ENCODE results near the gene SLC25A2. TPM values are rescaled to one million over a fixed set of nuclear protein-coding genes. Genes with fewer than 3 reads are reported as not detected.
"Not testable (repeated sequence)": the region's sequence is repeated elsewhere in the genome, so short reads cannot be mapped to it uniquely, and the experiment has no call there.

Gene SLC25A2
- total RNA-seq (under 1 TPM in 1 of 2 experiments, not detected in 1; 0.22 TPM), total RNA-seq (0 to 2.4 (median 0.25) reads per million in 172 experiments)
- polyA plus RNA-seq (2013, experiment 1 of 2): 0.10 TPM
- 0.19 TPM for polyA plus RNA-seq (2013, experiment 2 of 2)

DNA sequence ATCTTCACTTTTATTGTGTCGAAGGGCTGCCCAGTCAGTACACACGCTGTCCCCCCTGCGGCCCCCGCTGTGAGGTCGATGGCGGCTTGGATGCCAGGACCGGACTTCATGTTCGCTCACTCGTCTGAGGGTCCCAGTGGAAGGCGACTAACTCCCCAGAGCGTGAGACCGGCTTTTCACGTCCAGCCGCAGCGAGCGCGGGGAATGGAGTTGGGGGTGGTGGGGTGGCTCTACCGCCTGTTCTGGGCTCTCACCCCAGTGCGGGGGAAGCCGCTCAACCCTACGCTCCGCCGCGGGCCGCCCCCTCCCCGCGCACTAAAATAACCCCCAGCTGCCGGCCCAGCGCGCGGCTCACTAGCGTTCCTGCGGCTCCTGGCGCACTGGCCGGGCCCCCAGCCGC, at the start of gene SLC25A2:
Gene SLC25A2 (minus strand): TSS at position 294 of the 400 bp plus-strand sequence. CDS start 184 bp downstream, at position 110.
- no peak within 1 kb of the TSS for H3K4me3 ChIP-seq (ENCODE audit: low read length)
- Mint-ChIP-seq H3K4me3 (no peak within 1 kb of the TSS), H3K27me3 (no peaks in the 10 kb centered on the region), H3K9me3 (peaks cover 13% of the 10 kb centered on the region), H3K36me3 (ENCODE audit: low read depth) (peaks cover 86% of the 10 kb centered on the region), H3K4me1 (ENCODE audit: low read depth) (no peaks in the 10 kb centered on the region), H3K27ac (no peak within 1 kb of the TSS)
- DNase-seq: peak in 1 of 14 experiments; percentile 6
- ChIA-PET POLR2A (no interaction called here), CTCF (no interaction called here)
- TF ChIP-seq, protein P1, sequence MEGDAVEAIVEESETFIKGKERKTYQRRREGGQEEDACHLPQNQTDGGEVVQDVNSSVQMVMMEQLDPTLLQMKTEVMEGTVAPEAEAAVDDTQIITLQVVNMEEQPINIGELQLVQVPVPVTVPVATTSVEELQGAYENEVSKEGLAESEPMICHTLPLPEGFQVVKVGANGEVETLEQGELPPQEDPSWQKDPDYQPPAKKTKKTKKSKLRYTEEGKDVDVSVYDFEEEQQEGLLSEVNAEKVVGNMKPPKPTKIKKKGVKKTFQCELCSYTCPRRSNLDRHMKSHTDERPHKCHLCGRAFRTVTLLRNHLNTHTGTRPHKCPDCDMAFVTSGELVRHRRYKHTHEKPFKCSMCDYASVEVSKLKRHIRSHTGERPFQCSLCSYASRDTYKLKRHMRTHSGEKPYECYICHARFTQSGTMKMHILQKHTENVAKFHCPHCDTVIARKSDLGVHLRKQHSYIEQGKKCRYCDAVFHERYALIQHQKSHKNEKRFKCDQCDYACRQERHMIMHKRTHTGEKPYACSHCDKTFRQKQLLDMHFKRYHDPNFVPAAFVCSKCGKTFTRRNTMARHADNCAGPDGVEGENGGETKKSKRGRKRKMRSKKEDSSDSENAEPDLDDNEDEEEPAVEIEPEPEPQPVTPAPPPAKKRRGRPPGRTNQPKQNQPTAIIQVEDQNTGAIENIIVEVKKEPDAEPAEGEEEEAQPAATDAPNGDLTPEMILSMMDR (IDR thresholded peaks at IDR 0.05): no peak
- no peak for ATAC-seq (ENCODE audit: poor library complexity)
- no peaks in the 10 kb centered on the region for H3K27me3 ChIP-seq (ENCODE audit: control insufficient read depth in 1 of 2, insufficient read depth in 2 of 2, low read length in 2 of 2)
- peaks cover 52 to 83% of the 10 kb centered on the region in 2 experiments for H3K9me3 ChIP-seq (ENCODE audit: control insufficient read depth in 1 of 2, insufficient read depth in 1 of 2, low read length in 2 of 2)
- H3K36me3 ChIP-seq (ENCODE audit: insufficient read depth, low read length): no peaks in the 10 kb centered on the region
- intact Hi-C loops (cut with DNase I, micrococcal nuclease): no loop called here
- H3K27ac ChIP-seq (ENCODE audit: low read depth in 1 of 2, low read length in 2 of 2): no peak within 1 kb of the TSS
- H3K4me1 ChIP-seq (ENCODE audit: insufficient read depth, low read length): no peaks in the 10 kb centered on the region

DNA sequence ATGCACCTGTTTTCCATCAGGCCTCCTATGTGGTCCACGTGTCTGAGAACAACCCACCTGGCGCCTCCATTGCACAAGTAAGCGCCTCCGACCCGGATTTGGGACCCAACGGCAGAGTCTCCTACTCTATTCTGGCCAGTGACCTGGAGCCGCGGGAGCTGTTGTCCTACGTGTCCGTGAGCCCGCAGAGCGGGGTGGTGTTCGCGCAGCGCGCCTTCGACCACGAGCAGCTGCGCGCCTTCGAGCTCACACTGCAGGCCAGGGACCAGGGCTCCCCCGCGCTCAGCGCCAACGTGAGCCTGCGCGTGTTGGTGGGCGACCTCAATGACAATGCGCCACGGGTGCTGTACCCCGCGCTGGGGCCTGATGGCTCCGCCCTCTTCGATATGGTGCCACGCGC, 47.7 kb upstream of the SLC25A2 start:
- H3K36me3 ChIP-seq (ENCODE audit: insufficient read depth, low read length): no peaks in the 10 kb centered on the region
- Mint-ChIP-seq H3K36me3 (ENCODE audit: low read depth) (peaks cover 29% of the 10 kb centered on the region), H3K9me3 (peaks cover 13% of the 10 kb centered on the region), H3K27ac (no peak overlapping the region), H3K4me1 (ENCODE audit: low read depth) (no peaks in the 10 kb centered on the region), H3K27me3 (peaks cover 95% of the 10 kb centered on the region), H3K4me3 (no peak overlapping the region)
- ATAC-seq (ENCODE audit: poor library complexity) (no peak), DNase-seq (no peak)
- CTCF ChIA-PET: no interaction called here
- no peak overlapping the region for H3K4me3 ChIP-seq (ENCODE audit: low read length)
- TF ChIP-seq, protein P1 (IDR thresholded peaks at IDR 0.05): no peak
- peaks cover 8% of the 10 kb centered on the region for H3K4me1 ChIP-seq (ENCODE audit: insufficient read depth, low read length)
- no peak overlapping the region for H3K27ac ChIP-seq (ENCODE audit: low read depth in 1 of 2, low read length in 2 of 2)
- intact Hi-C loops (cut with DNase I, micrococcal nuclease): no loop called here
- peaks cover 56 to 80% of the 10 kb centered on the region in 2 experiments for H3K27me3 ChIP-seq (ENCODE audit: control insufficient read depth in 1 of 2, insufficient read depth in 2 of 2, low read length in 2 of 2)
- POLR2A ChIA-PET: no interaction called here
- peaks cover 29 to 47% of the 10 kb centered on the region in 2 experiments for H3K9me3 ChIP-seq (ENCODE audit: control insufficient read depth in 1 of 2, insufficient read depth in 1 of 2, low read length in 2 of 2)

DNA sequence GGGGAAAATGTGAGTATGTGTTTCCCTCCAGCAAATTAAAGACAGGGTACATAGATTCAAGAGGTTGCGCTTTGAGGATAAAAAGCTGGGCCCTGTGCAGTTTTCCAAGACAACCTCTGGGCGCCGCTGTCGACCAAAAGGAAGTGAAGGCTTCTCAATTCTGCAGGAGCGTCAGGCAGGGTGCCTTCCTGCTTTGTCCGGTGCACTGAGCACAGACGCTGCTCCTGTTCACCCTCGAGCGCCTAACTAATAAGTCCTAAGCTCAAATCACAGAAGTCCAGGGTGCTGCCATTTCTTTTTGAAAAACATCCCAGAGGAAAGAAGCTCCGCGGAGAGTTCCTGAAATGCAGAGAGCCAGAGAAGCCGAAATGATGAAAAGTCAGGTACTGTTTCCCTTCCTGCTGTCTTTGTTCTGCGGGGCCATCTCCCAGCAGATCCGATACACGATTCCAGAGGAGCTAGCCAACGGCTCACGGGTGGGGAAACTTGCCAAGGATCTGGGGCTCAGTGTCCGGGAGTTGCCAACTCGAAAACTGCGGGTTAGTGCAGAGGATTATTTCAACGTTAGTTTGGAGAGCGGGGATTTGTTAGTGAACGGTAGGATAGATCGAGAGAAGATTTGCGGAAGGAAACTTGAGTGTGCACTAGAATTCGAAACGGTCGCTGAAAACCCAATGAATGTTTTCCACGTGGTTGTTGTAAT, 46.2 kb upstream of the SLC25A2 start, which contains the start of gene PCDHGB1:
Gene PCDHGB1 (plus strand): TSS at position 183 of the 703 bp plus-strand sequence. CDS start 162 bp downstream, at position 345.
- Mint-ChIP-seq H3K9me3 (peaks cover 15% of the 10 kb centered on the region), H3K4me3 (no peak within 1 kb of the TSS), H3K27ac (no peak within 1 kb of the TSS), H3K27me3 (peaks cover 92% of the 10 kb centered on the region), H3K4me1 (ENCODE audit: low read depth) (no peaks in the 10 kb centered on the region), H3K36me3 (ENCODE audit: low read depth) (peaks cover 25% of the 10 kb centered on the region)
- H3K4me3 ChIP-seq (ENCODE audit: low read length): peak within 1 kb of the TSS; percentile 2
- TF ChIP-seq, protein P1 (IDR thresholded peaks at IDR 0.05): no peak
- ChIA-PET CTCF (interaction anchor here (1.2 to 1.9 kb wide), 5 partner anchors 11 to 128 kb away, joined by 3 to 7 read pairs (median 3); partner anchors contain the start of genes PCDHGA1, PCDHGA2, PCDHGB3 and TAF7), POLR2A (no interaction called here)
- peaks cover 5% of the 10 kb centered on the region for H3K4me1 ChIP-seq (ENCODE audit: insufficient read depth, low read length)
- H3K9me3 ChIP-seq (ENCODE audit: control insufficient read depth in 1 of 2, insufficient read depth in 1 of 2, low read length in 2 of 2): peaks cover 22 to 52% of the 10 kb centered on the region in 2 experiments
- H3K36me3 ChIP-seq (ENCODE audit: insufficient read depth, low read length): no peaks in the 10 kb centered on the region
- H3K27me3 ChIP-seq (ENCODE audit: control insufficient read depth in 1 of 2, insufficient read depth in 2 of 2, low read length in 2 of 2): peaks cover 57 to 70% of the 10 kb centered on the region in 2 experiments
- intact Hi-C loops (cut with DNase I, micrococcal nuclease): no loop called here
- DNase-seq (peak in 6 of 14 experiments; percentile 11 to 57 (median 40)), ATAC-seq (ENCODE audit: poor library complexity) (peak; percentile 54)
- H3K27ac ChIP-seq (ENCODE audit: low read depth in 1 of 2, low read length in 2 of 2): no peak within 1 kb of the TSS

DNA sequence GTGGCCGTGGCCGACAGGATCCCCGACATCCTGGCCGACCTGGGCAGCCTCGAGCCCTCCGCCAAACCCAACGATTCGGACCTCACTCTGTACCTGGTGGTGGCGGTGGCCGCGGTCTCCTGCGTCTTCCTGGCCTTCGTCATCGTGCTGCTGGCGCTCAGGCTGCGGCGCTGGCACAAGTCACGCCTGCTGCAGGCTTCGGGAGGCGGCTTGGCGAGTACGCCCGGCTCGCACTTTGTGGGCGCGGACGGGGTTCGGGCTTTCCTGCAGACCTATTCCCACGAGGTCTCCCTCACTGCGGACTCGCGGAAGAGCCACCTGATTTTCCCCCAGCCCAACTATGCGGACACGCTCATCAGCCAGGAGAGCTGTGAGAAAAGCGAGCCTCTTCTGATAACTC, 42.2 kb upstream of the SLC25A2 start:
- DNase-seq; H3K4me1 ChIP-seq (ENCODE audit: insufficient read depth, low read length); H3K4me1 Mint-ChIP-seq (ENCODE audit: low read depth); H3K27ac Mint-ChIP-seq; H3K4me3 Mint-ChIP-seq; H3K4me3 ChIP-seq (ENCODE audit: low read length); H3K27ac ChIP-seq (ENCODE audit: low read depth in 1 of 2, low read length in 2 of 2); CTCF ChIA-PET; H3K36me3 ChIP-seq (ENCODE audit: insufficient read depth, low read length); ATAC-seq (ENCODE audit: poor library complexity); POLR2A ChIA-PET; intact Hi-C loops (cut with DNase I, micrococcal nuclease): not testable (repeated sequence)
- peaks cover 33 to 45% of the 10 kb centered on the region in 2 experiments for H3K9me3 ChIP-seq (ENCODE audit: control insufficient read depth in 1 of 2, insufficient read depth in 1 of 2, low read length in 2 of 2)
- Mint-ChIP-seq H3K36me3 (ENCODE audit: low read depth) (peaks cover 43% of the 10 kb centered on the region), H3K9me3 (peaks cover 21% of the 10 kb centered on the region), H3K27me3 (peaks cover 94% of the 10 kb centered on the region)
- H3K27me3 ChIP-seq (ENCODE audit: control insufficient read depth in 1 of 2, insufficient read depth in 2 of 2, low read length in 2 of 2): peaks cover 60 to 72% of the 10 kb centered on the region in 2 experiments
